Dermis blood vessel endothelial cell (primary cell): Measurements from ENCODE around the gene HIGD1A. TPM values are rescaled to one million over a fixed set of nuclear protein-coding genes. Genes with fewer than 3 reads are reported as not detected.

Experiments
- DNase-seq: peaks from one replicate; pipeline ENCODE4 v3.0.0; 2010
- total RNA-seq: library from RNA; depleted of rRNA; stranded (reverse); fragments of >200 nt; gene quantifications from 2 replicates; pipeline ENCODE4 v1.2.3, GENCODE V29; 2014

The HIGD1A gene
- total RNA-seq, 1 donor from 2014 or later, result 112 TPM

GRCh38 chr3:42753757-42754156 lies 50.5 kb downstream of the HIGD1A start:
- DNase-seq, result no peak

GRCh38 chr3:42752961-42753360 lies 51.3 kb downstream of the HIGD1A start:
- no peak for DNase-seq

- no peak for DNase-seq
Measured at GRCh38 chr3:42752441-42752840, 51.8 kb downstream of the HIGD1A start.

DNA sequence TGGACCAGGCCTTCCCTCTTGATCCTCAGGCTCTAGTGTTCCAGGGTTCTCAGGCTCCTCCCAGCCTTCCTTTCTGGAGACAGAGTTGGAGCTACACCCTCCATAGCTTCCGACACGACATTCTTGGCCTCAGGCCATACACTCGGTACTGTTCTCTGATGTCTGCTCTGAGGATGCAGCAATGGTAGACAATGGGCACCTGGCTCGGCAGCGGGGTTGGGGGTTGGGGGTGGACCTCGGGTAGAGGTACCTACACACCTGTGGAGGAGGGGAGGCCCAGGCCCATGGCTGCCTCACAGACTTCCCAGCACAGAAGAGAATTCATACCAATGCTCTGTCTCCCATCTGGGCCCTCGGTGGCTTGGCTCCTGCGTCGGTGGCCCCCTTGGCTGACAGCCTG lies 52.7 kb downstream of the HIGD1A start:
- peak; percentile 22 for DNase-seq

DNA sequence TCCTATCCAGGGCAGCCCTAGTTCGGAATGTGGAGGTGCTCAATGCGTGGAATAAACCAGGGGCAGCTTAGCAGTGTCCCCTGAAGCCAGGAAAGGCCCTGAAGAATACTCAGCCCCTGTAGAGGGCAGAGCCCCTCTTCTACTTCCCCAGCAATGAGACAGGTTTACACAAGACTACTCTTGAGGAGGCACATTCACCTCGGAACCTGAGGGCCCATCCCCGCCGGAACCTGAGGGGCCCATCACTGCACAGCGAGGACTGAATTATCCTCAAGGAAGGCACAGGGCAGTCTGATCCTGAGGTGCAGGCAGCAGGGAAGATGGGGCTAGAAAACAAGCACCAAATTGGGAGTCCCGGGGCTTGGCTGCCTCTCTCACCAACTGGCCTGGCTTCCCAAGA lies 53.5 kb downstream of the HIGD1A start:
- no peak for DNase-seq

GRCh38 chr3:42749753-42750231 lies 54.5 kb downstream of the HIGD1A start:
- peak; percentile 8 for DNase-seq

GRCh38 chr3:42749025-42749752 lies 55.1 kb downstream of the HIGD1A start:
- no peak for DNase-seq

GRCh38 chr3:42747581-42747980 lies 56.7 kb downstream of the HIGD1A start:
- no peak for DNase-seq

DNA sequence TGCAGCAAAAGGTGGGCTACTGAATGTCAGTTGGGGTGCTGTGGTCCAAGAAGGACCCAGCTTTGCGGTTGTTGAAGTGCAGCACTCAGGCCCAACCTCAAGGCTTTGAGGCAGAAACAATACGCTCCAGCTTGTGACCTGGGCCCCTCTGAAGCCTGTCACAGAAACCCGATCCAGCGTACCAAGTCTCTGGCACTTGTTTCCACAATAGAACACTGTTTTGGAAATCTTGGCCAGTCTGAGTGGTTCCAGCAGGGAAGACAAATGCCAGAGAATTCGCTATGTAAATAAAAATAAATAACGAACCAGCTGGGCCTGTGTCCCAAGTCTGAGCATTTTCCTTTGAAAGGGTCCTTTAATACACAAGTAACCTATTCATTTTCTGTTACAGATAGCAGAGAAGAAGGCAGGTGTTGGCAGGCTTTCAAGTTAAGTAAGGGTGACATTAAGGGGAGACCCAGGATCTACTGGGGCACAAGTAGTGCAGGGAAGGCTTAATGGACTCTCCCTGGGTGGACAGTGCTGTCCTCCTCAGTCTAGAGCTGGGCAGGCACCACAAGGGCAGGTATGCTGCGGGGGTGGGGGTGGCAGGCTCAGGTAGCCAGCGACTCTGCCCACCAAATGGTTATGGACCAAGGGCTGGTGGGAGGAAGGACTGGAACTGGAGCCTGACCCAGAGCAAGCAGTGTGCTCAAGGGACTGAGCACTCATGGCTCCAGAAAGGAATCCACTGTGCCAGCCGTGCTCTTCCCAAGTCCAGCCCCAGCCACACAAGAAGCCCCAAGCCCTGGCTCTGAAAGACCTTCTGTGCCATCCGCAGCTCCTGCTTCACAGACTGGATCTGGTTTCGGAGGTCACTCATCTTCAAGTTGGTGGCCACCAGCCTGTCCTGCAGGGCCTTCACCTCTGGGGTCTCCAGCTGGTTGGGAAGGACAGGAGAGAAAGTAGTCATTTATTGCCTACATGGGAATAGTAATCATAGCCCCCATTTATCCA lies 57.5 kb downstream of the HIGD1A start:
- no peak for DNase-seq

- DNase-seq, result no peak
Measured at GRCh38 chr3:42745776-42746454, 58.4 kb downstream of the HIGD1A start.

DNA sequence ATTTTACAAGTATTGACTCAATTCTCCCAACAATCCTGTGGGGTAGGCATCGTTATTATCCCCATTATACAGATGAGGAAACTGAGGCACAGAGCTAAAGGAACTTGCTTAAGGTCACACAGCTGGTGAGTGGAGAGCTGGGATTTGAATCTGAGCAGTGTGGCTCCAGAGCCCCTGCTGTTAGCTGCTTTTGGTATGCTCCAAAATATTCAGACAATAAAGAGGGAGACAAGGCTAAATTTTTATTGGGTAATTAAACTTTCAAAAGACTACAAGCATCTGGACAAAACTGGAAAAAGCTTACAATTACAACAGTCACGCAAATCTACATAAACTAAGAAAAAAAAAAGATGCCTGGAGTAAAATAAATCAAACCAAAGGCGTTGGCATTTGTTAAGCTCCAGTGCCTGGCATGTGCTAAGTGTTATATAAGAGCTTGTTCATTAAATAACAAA lies 59.0 kb downstream of the HIGD1A start:
- DNase-seq, result no peak

DNA sequence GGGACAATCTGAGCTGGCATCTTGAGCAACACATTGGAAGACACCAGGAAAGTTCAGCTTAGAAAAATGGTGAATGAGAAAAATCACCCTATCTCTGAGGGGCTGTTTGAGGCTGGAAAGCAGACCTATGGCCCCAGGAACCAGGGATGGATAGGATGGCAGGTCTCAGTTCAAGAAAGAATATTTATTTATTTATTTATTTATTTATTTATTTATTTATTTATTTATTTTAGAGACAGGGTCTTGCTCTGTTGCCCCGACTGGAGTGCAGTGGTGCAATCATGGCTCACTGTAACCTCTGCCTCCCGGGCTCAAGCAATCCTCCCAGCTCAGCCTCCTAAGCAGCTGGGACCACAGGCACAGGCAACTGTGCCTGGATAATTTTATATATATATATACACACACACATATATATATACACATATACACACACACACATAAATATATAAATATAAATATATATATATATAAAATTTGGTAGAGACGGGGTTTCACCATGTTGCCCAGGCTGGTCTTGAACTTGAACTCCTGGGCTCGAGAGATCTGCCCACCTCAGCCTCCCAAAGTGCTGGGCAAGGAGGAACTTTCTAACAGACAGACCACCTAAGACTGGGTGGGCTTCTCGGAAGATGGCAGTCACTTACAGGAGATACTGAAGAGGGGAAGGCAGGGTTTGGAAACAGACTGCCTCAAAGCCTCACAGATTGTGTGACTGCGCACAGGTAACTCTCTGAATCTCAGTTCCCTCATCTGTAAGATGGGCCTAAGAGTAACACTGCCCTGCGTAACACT lies 60.9 kb downstream of the HIGD1A start:
- DNase-seq, result no peak

DNA sequence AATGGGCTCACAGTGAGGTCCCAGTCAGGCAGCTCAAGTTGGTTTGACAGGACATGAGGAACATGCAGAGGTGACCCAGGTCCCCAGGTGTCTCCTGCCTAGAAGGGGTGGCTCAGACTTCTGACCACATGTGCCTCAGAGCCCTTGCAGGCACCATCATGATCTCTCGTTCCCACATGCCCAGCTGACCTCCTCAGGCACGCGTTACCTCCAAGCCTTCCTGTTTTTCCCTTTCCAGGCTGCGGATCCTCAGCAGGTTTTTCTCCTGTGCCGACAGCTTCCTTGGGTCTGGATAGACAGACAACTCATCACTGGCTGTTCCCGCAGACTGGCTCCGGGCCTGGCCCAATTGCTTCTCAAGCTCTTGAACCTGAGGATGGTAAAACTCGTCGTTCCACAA lies 61.6 kb downstream of the HIGD1A start:
- DNase-seq, result no peak

- DNase-seq, result no peak
Measured at GRCh38 chr3:42742259-42742658, 62.0 kb downstream of the HIGD1A start.

DNA sequence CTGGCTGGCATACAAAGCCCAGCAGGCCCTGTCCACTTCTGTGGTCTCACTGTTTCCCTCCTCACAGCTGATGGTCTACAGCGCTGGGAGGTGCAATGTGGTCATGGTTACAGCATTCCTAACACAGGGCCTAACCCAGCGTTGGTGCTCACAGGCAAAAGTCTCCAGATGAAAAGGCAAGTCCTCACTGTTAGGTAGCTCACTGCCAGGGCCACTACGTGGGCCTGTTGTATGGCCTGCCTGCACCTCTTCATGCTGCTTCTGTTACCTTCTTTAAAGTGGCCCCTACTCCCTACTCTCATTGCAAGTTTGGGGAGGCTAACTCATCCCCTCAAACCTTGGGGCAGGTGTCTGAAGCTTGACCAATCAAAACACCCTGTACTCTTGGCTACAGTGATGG lies 62.5 kb downstream of the HIGD1A start:
- no peak for DNase-seq

- DNase-seq, result no peak
Measured at GRCh38 chr3:42739401-42740158, 64.7 kb downstream of the HIGD1A start.

- DNase-seq, result no peak
Measured at GRCh38 chr3:42736531-42736930, 67.8 kb downstream of the HIGD1A start.

- no peak for DNase-seq
Measured at GRCh38 chr3:42736081-42736480, 68.2 kb downstream of the HIGD1A start.

- no peak for DNase-seq
Measured at GRCh38 chr3:42735615-42736014, 68.7 kb downstream of the HIGD1A start.

GRCh38 chr3:42735019-42735418 lies 69.3 kb downstream of the HIGD1A start:
- DNase-seq, result no peak

- DNase-seq, result no peak
Measured at GRCh38 chr3:42734263-42734860, 69.9 kb downstream of the HIGD1A start.
